PC-3 (cell line): ENCODE measurements around the gene ST6GALNAC3. TPM values are rescaled to one million over a fixed set of nuclear protein-coding genes. Genes with fewer than 3 reads are reported as not detected.

Source experiments
- ATAC-seq: fragments of 200-7000 bp; cut with Tn5 transposase; 2 replicates; pipeline ENCODE4 v1.9.1; 2020; ENCODE audit warnings: mild to moderate bottlenecking, moderate library complexity
- BruUV-seq: library from RNA; stranded (reverse); fragments of 400-500 nt; replicated peaks from 2 replicates; lab custom pipeline; 2021; lab: Mats Ljungman, UMichigan
- CTCF ChIA-PET: fragments of 300-600 bp; sonication (Branson Sonifier 250); formaldehyde crosslinking; loops from one replicate; lab custom pipeline; 2022; ENCODE audit warnings: antibody characterized with exemption; lab: Charles Lee
- POLR2A ChIA-PET: fragments of 300-600 bp; sonication (Branson Sonifier 250); formaldehyde crosslinking; loops from one replicate; lab custom pipeline; 2022; ENCODE audit warnings: antibody characterized with exemption; ENCODE audit not compliant: unreplicated experiment; lab: Charles Lee
- DNase-seq: peaks from one replicate; pipeline ENCODE4 v3.0.0-alpha.2; 2015
- H2AFZ ChIP-seq: fragments of 300-600 bp; sonication (generic); 2 replicates; pipeline ENCODE4 v1.6.0; 2016; ENCODE audit warnings: antibody characterized with exemption, low read length
- H3F3A ChIP-seq: fragments of 300-600 bp; sonication (generic); one replicate; pipeline ENCODE4 v1.6.0; 2017; ENCODE audit warnings: antibody characterized with exemption, low read length, control low read depth, mild to moderate bottlenecking; ENCODE audit not compliant: unreplicated experiment
- H3K27ac ChIP-seq: fragments of 300-600 bp; sonication (generic); 2 replicates; pipeline ENCODE4 v1.5.1; 2016; ENCODE audit warnings: mild to moderate bottlenecking, low read length
- H3K27me3 ChIP-seq: fragments of 300-600 bp; sonication (generic); 2 replicates; pipeline ENCODE4 v1.6.1; 2016; ENCODE audit warnings: low read length, mixed read lengths
- H3K36me3 ChIP-seq: fragments of 300-600 bp; sonication (generic); 2 replicates; pipeline ENCODE4 v1.6.1; 2016; ENCODE audit warnings: low read depth, mixed run types, low read length, mixed read lengths
- H3K4me1 ChIP-seq: fragments of 300-600 bp; sonication (generic); 2 replicates; pipeline ENCODE4 v1.5.1; 2016; ENCODE audit warnings: low read length; ENCODE audit not compliant: insufficient read depth
- H3K4me2 ChIP-seq: fragments of 300-600 bp; sonication (generic); 2 replicates; pipeline ENCODE4 v1.6.0; 2016; ENCODE audit warnings: low read length
- H3K4me3 ChIP-seq: fragments of 300-600 bp; sonication (generic); 2 replicates; pipeline ENCODE4 v1.5.1; 2016; ENCODE audit warnings: mild to moderate bottlenecking, low read length, mixed read lengths
- H3K79me2 ChIP-seq: fragments of 300-600 bp; sonication (generic); 2 replicates; pipeline ENCODE4 v1.6.1; 2017; ENCODE audit warnings: low read length, mixed read lengths
- H3K9ac ChIP-seq: fragments of 300-600 bp; sonication (generic); 2 replicates; pipeline ENCODE4 v1.6.0; 2016; ENCODE audit warnings: mild to moderate bottlenecking, low read length
- H3K9me2 ChIP-seq: fragments of 300-600 bp; sonication (generic); replicated peaks from 2 replicates; pipeline ENCODE4 v1.6.1; 2016; ENCODE audit warnings: mixed run types, low read length, mixed read lengths
- H3K9me3 ChIP-seq: fragments of 300-600 bp; sonication (generic); 2 replicates; pipeline ENCODE4 v1.6.1; 2016; ENCODE audit warnings: low read length, mixed read lengths
- H4K20me1 ChIP-seq: fragments of 300-600 bp; sonication (generic); 2 replicates; pipeline ENCODE4 v1.6.1; 2016; ENCODE audit warnings: low read length, mixed read lengths
- CTCF ChIP-seq: fragments of 300-600 bp; sonication (generic); conservative IDR thresholded peaks from 2 replicates; pipeline ENCODE4 v1.5.1; 2017; ENCODE audit warnings: antibody characterized with exemption, low read depth, mild to moderate bottlenecking, low read length
- EZH2 ChIP-seq: fragments of 300-600 bp; sonication (generic); IDR thresholded peaks from one replicate; pipeline ENCODE4 v1.6.1; 2017; ENCODE audit warnings: antibody characterized with exemption, mild to moderate bottlenecking, low read length; ENCODE audit not compliant: unreplicated experiment
- EZH2phosphoT487 ChIP-seq: fragments of 300-600 bp; sonication (generic); IDR thresholded peaks from 2 replicates; pipeline ENCODE4 v1.6.1; 2018; ENCODE audit warnings: mild to moderate bottlenecking, antibody characterized with exemption, low read length, borderline replicate concordance
- intact Hi-C: fragments of 100-400 bp; cut with micrococcal nuclease; formaldehyde crosslinking; loops from 2 replicates; pipeline ENCODE4 v1.9.0; 2023
- total RNA-seq: library from RNA; depleted of rRNA; stranded (reverse); fragments of >200 nt; gene quantifications from 2 replicates; pipeline ENCODE4 v1.2.3, GENCODE V29; 2014

The ST6GALNAC3 gene
- total RNA-seq, 1 experiment from 2014 or later, result not detected

GRCh38 chr1:76494807-76495206 lies 420.3 kb downstream of the ST6GALNAC3 start:
- Histone ChIP-seq H3K27ac (no peak overlapping the region), H3K4me2 (no peak overlapping the region), H4K20me1 (no peaks in the 10 kb centered on the region), H3K9me2 (no peaks in the 10 kb centered on the region), H3K36me3 (no peaks in the 10 kb centered on the region), H3K4me3 (no peak overlapping the region), H3F3A (no peaks in the 10 kb centered on the region), H3K9ac (no peak overlapping the region), H3K27me3 (peaks cover 17% of the 10 kb centered on the region), H3K79me2 (no peaks in the 10 kb centered on the region), H3K9me3 (no peaks in the 10 kb centered on the region), H3K4me1 (no peaks in the 10 kb centered on the region), H2AFZ (no peak overlapping the region)
- DNase-seq (no peak), ATAC-seq (no peak)
- BruUV-seq, result no TSS peak
- ChIA-PET CTCF (no interaction called here), POLR2A (no interaction called here)
- intact Hi-C loops, result no loop called here
- no peak for TF ChIP-seq EZH2phosphoT487
- TF ChIP-seq CTCF, result no peak
- TF ChIP-seq EZH2, result no peak

GRCh38 chr1:76496871-76497270 lies 422.3 kb downstream of the ST6GALNAC3 start:
- Histone ChIP-seq H3K27me3 (peaks cover 31% of the 10 kb centered on the region), H3K4me2 (no peak overlapping the region), H4K20me1 (no peaks in the 10 kb centered on the region), H3K9me3 (no peaks in the 10 kb centered on the region), H3K9me2 (no peaks in the 10 kb centered on the region), H3F3A (no peaks in the 10 kb centered on the region), H3K27ac (no peak overlapping the region), H3K36me3 (no peaks in the 10 kb centered on the region), H3K4me1 (no peaks in the 10 kb centered on the region), H3K4me3 (no peak overlapping the region), H2AFZ (no peak overlapping the region), H3K79me2 (no peaks in the 10 kb centered on the region), H3K9ac (no peak overlapping the region)
- DNase-seq (no peak), ATAC-seq (no peak)
- BruUV-seq, result no TSS peak
- intact Hi-C loops, result no loop called here
- CTCF ChIA-PET, result no interaction called here
- TF ChIP-seq CTCF, result no peak
- TF ChIP-seq EZH2phosphoT487, result no peak
- no peak for TF ChIP-seq EZH2
- POLR2A ChIA-PET, result no interaction called here

DNA sequence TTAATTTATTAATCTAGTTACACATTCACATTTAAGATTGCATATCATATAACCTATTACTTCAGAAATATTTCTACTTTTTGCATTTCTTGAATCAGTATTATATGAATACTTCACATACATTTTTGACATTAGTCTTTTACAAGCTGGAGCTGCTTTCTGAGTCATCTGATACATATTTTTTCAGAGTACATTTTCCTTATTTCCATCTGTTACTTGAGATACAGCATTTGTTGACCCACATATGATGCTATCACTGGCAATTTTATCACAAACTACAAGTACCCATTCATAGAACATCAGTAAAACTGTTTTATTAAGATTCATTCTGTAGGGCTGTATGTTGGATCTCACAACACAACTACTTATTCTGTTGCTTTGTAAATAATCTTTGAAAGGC lies 425.6 kb downstream of the ST6GALNAC3 start:
- DNase-seq, result no peak
- BruUV-seq, result no TSS peak
- Histone ChIP-seq H3K4me3 (no peak overlapping the region), H3K4me1 (no peaks in the 10 kb centered on the region), H3K9ac (no peak overlapping the region), H3K9me3 (no peaks in the 10 kb centered on the region), H3K9me2 (no peaks in the 10 kb centered on the region), H3K27me3 (peaks cover 53% of the 10 kb centered on the region), H2AFZ (no peak overlapping the region), H3F3A (no peaks in the 10 kb centered on the region), H3K27ac (no peak overlapping the region), H4K20me1 (no peaks in the 10 kb centered on the region), H3K36me3 (no peaks in the 10 kb centered on the region), H3K79me2 (no peaks in the 10 kb centered on the region), H3K4me2 (no peak overlapping the region)
- intact Hi-C loops, result no loop called here
- ChIA-PET POLR2A (no interaction called here), CTCF (no interaction called here)
- no peak for TF ChIP-seq EZH2
- no peak for TF ChIP-seq EZH2phosphoT487
- TF ChIP-seq CTCF, result no peak
- ATAC-seq, result no peak
